AG04449 (cell line): ENCODE measurements around the gene LPIN1.

Experiments used
- CTCF ChIA-PET: fragments of 350-600 bp; formaldehyde crosslinking; extraction: SDS; loops from one replicate; lab custom pipeline; 2021; ENCODE audit warnings: antibody characterized with exemption; lab: Yijun Ruan, JAX
- POLR2A ChIA-PET: fragments of 400-600, 350-600 bp; formaldehyde crosslinking; extraction: SDS; loops from one replicate; lab custom pipeline; 2020; ENCODE audit warnings: antibody characterized with exemption, inconsistent platforms; lab: Yijun Ruan, JAX
- DNase-seq: peaks from one replicate; pipeline ENCODE4 v3.0.0-alpha.2; 2010; ENCODE audit warnings: low read depth, low spot score
- H3K4me3 ChIP-seq: 2 replicates; pipeline ENCODE4 v1.5.1; 2011; ENCODE audit warnings: low read depth, mild to moderate bottlenecking, control low read depth, low read length
- TF ChIP-seq, protein P1 (sequence below): IDR thresholded peaks from one replicate; pipeline ENCODE4 v1.5.1; 2011; ENCODE audit warnings: mild to moderate bottlenecking, moderate library complexity, low read length, control low read depth, inconsistent platforms; ENCODE audit not compliant: insufficient read depth; ENCODE audit errors: missing control alignments

Gene LPIN1

DNA sequence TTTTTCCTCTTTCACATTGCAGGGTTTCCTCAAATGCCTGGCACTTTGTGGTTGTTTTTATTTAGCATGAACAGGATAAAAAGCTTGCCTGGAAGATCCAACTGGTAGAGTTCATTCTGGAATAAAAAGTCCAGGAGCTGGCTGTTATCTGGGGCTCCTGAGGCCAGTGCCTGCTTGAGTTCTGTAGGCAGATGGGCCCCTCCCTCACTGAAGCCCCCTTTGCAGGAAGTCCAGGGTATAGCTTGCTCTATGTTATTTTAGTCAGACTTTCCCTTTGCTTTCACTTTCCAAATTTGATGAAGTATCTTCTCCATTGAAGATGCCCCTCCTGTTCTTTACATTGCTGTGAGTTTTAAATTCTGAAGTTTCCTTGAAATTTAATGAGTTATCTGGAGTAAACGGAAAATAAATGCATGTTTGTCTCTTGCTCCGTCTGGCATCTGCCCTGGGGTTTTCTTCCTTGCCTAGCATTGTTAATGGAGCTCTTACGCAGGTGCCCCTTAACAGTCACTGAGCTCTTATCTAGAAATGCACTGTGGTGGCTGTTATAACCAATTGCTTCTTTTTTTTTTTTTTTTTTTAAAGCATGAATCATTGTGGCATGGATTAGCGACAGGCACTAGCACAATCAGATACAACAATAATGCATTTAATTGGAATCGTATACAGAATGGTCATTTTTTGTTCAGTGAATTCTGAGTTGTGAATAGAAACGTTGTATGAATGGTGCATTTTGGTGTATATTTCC lies 27.0 kb upstream of the LPIN1 start:
- TF ChIP-seq, protein P1, sequence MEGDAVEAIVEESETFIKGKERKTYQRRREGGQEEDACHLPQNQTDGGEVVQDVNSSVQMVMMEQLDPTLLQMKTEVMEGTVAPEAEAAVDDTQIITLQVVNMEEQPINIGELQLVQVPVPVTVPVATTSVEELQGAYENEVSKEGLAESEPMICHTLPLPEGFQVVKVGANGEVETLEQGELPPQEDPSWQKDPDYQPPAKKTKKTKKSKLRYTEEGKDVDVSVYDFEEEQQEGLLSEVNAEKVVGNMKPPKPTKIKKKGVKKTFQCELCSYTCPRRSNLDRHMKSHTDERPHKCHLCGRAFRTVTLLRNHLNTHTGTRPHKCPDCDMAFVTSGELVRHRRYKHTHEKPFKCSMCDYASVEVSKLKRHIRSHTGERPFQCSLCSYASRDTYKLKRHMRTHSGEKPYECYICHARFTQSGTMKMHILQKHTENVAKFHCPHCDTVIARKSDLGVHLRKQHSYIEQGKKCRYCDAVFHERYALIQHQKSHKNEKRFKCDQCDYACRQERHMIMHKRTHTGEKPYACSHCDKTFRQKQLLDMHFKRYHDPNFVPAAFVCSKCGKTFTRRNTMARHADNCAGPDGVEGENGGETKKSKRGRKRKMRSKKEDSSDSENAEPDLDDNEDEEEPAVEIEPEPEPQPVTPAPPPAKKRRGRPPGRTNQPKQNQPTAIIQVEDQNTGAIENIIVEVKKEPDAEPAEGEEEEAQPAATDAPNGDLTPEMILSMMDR: no peak
- ChIA-PET CTCF (interaction anchor here (0.9 to 1.6 kb wide), 5 partner anchors 16 to 65 kb away, joined by 3 to 7 read pairs (median 4); no protein-coding TSS in a partner anchor), POLR2A (interaction anchor here (0.6 kb wide), 1 partner anchor 409 kb away, joined by 3 read pairs; no protein-coding TSS in a partner anchor)
- H3K4me3 ChIP-seq: no peak overlapping the region
- no peak for DNase-seq

DNA sequence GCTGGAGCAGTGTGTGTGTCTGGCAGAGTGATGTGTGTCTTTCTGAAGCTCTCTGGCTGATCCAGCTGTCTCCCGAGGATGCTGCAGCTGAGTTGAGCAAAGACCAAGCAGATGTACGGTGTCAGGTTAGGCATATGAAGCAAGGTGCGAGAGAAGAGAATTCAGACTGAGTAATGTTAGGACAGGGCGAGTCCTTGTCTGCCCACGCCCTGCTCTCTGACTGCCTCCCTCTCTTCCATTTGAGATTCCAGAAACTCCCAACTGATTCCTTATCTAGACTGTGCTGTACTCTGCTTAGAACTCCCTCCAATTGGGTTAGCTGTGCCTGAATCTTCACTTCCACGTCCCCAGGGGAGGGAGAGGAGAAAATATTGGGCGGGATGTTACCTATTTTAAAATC lies 25.7 kb upstream of the LPIN1 start:
- DNase-seq: no peak
- TF ChIP-seq, protein P1: no peak
- CTCF ChIA-PET: interaction anchor here (1.3 kb wide), 1 partner anchor 28 kb away, joined by 5 read pairs; no protein-coding TSS in a partner anchor
- no peak overlapping the region for H3K4me3 ChIP-seq
- POLR2A ChIA-PET: no interaction called here

DNA sequence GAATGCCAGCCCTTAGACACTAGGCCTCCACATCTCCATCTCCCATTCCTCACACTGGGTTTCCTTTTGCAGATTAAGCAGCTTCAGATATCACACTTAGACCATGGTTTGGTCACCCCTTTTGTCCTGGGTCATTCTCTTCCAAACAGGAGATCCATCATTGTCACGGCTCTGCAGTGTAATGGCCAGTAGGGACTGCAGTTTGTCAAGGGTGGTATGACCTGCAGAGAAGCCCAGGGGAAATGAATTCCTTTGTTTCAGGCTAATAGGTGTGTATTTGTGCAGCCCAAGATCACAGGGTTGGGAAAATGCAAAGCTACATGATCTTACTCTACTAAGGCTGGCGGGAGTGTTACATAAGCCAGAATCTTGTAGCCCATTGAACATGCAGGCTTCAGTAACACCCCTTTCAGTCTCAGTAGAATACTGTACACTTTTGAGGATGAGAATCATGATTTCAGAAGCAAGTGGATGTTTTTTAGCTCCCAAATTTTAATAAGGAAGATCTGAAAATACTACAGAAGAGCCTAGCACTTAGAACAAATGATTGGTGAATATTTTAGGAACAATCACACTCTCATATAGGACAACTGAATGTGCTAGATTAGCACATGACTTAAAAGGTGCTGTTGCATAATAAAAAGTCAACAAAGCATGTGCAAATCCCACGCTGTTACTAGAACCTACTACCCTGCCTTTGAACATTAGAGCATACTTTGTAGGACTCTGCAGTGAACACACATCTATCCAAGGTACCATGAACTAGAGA lies 24.0 kb upstream of the LPIN1 start:
- DNase-seq: no peak
- TF ChIP-seq, protein P1: no peak
- CTCF ChIA-PET: interaction anchor here (1.1 kb wide), 1 partner anchor 17 kb away, joined by 3 read pairs; no protein-coding TSS in a partner anchor
- no peak overlapping the region for H3K4me3 ChIP-seq
- POLR2A ChIA-PET: no interaction called here

DNA sequence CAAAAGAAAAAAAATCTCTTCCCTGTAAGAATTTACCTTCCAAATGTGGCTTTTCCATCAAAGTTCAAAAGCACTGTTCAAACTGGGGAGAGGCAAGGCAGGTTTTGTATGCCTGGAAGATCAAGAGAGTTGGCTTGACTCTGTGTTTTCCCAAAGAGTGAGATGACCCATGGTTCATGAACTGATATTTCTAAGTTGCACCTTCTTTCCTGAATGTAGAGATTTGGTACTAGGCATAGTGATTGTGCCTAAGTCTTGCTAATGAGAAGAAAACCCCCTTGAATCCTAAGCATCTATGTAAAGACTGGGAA lies 23.4 kb upstream of the LPIN1 start:
- ChIA-PET CTCF (interaction anchor here (1.1 kb wide), 1 partner anchor 16 kb away, joined by 3 read pairs; no protein-coding TSS in a partner anchor), POLR2A (no interaction called here)
- TF ChIP-seq, protein P1: no peak
- DNase-seq: no peak
- H3K4me3 ChIP-seq: no peak overlapping the region

DNA sequence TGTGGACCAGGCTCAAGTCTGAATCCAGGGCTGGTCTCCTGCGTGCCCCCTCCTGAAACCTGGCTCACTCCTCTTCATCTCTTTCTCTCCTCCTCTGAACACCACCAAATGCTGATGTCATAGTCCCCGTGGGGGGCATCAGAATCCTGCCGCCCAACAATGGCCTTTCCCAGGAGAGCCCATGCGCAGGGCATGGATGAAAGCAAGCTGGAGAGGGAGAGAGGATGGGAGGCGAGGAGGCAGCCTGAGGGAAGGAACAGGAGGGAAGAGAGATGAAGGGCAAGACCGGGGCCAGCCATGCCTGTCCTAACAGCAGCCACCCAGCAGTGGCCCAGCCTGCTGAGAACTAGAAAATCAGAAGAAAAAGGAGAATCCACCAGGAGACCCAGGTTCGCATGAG lies 22.3 kb upstream of the LPIN1 start:
- DNase-seq: no peak
- CTCF ChIA-PET: interaction anchor here (1.4 kb wide), 1 partner anchor 31 kb away, joined by 8 read pairs; no protein-coding TSS in a partner anchor
- TF ChIP-seq, protein P1: no peak
- POLR2A ChIA-PET: no interaction called here
- no peak overlapping the region for H3K4me3 ChIP-seq

DNA sequence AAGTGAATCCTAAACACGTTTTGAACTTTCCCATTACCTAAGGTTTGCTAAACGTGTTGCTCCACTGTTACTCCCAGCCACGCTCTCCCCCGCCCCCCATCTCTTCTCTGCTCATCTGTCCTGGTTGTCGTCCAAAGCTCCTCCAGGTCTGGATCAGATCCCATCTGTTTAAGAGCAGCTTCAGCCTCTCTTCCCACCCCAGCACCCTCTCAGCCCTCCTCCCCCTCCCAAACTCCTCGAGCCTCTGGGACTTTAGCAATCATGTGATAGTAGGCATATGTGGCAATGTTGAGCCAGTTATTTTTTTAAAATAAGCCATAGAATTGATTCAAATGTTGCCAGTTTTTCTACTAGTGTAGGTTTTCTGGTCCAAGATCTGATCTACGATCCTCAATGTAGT lies 20.0 kb upstream of the LPIN1 start:
- H3K4me3 ChIP-seq: no peak overlapping the region
- CTCF ChIA-PET: interaction anchor here (1.7 kb wide), 1 partner anchor 53 kb away, joined by 4 read pairs; no protein-coding TSS in a partner anchor
- POLR2A ChIA-PET: no interaction called here
- DNase-seq: no peak
- TF ChIP-seq, protein P1: no peak
